NCI-H69 (cell line): Measurements from ENCODE around the gene KIF3C.
"Not testable (repeated sequence)": the region's sequence is repeated elsewhere in the genome, so short reads cannot be mapped to it uniquely, and the experiment has no call there.

Experiments used
- DNase-seq: peaks from one replicate; lab custom pipeline; 2025; lab: John Stamatoyannopoulos, UW

Gene KIF3C

DNA sequence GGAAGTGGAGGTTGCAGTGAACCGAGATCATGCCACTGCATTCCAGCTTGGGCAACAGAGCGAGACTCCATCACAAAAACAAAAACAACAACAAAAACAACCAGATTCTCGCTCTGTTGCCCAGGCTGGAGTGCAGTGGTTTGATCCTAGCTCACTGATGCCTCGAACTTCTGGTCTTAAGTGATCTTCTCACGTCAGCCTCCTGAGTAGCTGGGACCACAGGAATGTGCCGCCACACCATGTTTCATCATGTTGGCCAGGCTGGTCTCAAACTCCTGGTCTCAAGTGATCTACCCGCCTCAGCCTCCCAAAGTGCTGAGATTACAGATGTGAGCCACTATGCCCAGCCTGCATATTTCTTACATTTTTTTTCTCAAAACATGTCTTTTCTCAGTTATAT is 64.9 kb downstream of the KIF3C start:
- DNase-seq, result not testable (repeated sequence)

DNA sequence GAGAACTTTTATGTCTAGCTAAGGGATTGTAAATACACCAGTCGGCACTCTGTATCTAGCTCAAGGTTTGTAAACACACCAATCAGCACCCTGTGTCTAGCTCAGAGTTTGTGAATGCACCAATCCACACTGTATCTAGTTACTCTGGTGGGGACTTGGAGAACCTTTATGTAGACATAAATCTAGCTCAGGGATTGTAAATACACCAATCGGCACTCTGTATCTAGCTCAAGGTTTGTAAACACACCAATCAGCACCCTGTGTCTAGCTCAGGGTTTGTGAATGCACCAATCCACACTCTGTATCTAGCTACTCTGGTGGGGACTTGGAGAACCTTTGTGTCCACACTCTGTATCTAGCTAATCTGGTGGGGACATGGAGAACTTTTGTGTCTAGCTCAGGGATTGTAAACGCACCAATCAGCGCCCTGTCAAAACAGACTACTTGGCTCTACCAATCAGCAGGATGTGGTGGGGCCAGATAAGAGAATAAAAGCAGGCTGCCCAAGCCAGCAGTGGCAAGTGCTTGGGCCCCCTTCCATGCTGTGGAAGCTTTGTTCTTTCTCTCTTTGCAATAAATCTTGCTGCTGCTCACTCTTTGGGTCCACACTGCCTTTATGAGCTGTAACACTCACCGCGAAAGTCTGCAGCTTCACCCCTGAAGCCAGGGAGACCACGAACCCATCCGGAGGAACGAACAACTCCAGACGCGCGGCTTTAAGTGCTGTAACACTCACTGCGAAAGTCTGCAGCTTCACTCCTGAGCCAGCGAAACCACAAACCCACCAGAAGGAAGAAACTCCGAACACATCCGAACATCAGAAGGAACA is 66.1 kb downstream of the KIF3C start:
- not testable (repeated sequence) for DNase-seq

DNA sequence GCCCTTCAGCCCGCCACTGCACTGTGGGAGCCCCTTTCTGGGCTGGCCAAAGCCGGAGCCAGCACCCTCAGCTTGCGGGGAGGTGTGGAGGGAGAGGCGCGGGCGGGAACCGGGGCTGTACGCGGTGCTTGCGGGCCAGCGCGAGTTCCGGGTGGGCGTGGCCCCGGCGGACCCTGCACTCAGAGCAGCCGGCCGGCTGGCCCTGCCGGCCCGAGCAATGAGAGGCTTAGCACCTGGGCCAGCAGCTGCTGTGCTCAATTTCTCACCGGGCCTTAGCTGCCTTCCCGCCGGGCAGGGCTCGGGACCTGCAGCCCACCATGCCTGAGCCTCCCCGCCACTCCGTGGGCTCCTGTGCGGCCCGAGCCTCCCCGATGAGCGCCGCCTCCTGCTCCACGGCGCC is 66.9 kb downstream of the KIF3C start:
- not testable (repeated sequence) for DNase-seq

DNA sequence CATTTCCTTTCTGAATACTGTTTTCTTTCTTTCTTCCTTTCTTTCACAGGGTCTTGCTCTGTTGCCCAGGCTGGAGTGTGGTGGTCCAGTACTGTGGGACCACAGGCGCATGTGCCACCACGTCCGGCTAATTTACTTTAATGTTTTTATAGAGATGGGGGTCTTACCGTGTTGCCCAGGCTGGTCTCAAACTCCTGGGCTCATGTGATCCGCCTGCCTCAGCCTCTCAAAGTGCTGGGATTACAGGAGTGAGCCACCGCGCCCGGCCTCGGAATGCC is 68.7 kb downstream of the KIF3C start:
- DNase-seq, result not testable (repeated sequence)

DNA sequence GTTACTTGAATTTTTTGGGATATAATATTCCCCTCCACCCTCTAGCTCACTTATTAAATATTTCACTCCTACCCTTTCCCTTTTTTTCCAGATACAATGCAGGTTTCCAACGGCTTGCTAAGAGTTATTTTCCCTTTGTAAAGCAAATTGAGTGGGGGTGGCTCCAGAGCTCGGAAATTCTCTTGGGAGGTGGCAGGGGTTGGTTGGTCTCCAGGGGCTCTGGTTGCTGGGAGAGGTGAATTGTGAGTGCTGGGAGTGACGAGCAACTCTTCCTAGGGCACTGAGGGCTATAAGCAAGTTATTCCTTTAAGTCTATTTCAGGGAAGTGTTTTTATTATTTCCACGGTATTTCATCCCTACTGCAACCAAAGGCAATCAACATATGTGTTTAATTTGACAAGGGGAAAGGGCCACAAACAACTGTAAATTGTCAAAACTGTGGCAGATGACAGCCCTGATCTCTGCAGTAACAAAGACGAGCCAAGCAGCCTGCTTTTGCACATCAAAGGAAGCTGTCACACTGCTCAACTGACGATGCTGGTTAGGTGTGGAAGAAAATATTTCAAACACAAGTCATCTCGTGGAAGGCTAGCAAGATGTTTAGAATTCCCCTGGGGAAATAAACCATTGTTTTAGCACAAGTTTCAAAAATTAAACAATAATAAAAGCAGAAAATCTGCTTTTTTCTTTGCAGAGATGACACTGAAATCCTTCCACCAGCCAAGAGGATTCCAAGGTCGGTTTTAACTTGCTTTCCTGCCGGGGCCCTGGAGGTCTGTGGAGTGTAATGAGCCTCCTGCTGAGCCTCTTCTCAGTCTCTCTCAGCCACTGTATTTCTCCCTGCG is 69.2 kb downstream of the KIF3C start:
- DNase-seq, result peak; percentile 50

DNA sequence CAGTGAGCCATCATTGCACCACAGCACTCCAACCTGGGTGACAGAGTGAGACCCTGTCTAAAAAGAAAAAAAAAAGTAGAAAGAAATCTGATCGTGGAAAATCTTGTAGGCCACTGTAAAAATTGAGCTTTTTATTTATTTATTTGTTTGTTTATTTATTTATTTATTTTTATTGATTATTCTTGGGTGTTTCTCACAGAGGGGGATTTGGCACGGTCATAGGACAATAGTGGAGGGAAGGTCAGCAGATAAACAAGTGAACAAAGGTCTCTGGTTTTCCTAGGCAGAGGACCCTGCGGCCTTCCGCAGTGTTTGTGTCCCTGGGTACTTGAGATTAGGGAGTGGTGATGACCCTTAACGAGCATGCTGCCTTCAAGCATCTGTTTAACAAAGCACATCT is 72.7 kb downstream of the KIF3C start:
- not testable (repeated sequence) for DNase-seq

DNA sequence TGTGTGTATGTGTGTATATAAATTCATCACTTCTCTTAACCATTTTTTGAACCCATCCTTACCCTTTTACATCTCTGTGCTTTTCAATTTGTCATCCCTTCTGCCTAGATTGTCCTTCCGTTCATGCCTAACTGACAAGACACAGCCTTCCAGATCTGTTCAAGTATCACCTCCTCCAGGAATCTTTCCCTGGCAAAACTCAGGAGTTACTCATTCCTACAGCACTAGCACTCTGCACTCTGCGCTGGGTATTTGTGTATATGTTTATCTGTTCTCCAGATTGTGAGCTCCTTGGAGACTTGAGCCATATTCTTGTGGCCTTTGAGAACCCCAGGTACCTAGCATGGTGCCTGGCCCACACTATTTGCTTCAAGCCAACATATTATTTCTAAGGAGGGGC is 77.2 kb downstream of the KIF3C start:
- DNase-seq, result no peak

DNA sequence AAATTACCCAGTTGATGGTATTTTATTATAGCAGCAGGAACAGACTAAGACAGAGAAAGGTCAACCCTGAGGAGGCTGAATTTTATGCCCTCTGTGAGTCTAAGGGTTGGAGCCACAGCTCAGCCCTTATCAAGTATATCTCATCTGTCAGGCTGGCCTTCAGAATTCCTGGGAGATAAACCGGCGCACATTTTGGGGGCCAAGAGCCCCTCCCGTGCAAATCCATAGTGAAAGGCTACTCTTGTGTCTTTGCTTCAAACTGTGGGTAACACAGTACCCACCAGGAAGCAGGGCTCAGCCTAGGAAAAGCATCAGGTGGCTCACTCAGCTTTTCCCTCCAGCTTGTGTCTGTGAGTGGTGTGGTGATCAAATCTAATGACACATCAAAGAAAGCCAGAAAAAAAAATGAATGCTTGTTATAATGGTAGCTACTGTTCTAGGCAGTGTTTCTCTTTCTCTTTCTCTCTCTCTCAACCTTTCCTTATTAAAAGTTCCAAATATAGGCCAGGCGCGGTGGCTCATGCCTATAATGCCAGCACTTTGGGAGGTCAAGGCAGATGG is 79.0 kb downstream of the KIF3C start:
- no peak for DNase-seq

DNA sequence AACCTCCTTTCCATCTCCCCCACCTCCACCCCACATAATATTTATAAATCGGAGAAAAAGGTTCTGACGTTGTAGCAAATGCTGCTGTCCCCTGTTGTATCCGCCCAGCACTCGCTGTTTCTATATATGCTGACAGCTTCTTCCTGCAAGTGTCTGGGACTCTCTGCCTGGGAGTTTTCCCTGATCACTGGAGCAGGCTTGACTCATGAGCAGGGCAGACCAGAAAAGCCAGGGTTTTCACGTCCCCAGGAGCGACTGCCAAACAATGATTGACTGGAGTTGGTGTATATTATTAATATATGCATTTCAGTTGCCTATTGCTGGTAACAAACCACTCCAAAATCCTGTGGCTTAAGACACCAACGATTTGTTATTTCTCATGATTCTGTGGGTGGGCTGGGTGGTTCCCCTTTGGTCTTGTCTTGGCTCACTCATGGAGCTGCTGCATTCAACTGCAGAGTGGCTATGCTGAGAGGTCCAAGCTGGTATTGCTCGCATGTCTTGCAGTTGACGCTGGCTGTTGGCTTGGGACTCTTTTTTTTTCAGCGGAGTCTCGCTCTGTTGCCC is 82.8 kb downstream of the KIF3C start:
- no peak for DNase-seq

DNA sequence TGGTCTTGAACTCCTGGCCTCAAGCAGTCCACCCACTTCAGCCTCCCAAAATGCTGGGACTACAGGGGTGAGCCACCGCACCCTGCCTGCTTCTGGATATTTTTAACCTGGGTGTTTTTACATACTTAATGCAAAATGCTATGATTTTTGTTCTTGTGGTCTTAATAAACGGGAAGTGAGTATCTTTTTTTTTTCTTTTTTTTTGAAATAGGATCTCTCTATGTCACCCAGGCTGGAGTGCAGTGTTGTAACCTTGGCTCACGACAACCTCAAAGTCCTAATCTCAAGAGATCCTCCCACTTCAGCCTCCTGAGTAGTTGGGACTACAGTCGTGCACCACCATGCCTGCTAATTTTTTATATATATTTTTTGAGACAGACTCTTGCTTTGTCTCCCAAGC is 84.8 kb downstream of the KIF3C start:
- DNase-seq, result no peak

DNA sequence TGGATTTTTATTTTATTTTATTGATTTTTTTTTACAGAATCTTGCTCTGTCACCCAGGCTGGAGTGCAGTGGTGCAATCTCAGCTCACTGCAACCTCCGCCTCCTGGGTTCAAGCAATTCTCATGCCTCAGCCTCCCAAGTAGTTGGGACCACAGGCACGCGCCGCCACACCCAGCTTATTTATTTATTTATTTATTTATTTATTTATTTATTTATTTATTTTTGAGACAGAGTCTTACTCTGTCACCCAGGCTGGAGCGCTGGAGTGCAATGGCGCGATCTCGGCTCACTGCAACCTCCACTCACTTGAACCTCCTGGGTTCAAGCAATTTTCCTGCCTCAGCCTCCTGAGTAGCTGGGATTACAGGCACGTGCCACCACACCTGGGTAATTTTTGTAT is 86.0 kb downstream of the KIF3C start:
- DNase-seq, result not testable (repeated sequence)

DNA sequence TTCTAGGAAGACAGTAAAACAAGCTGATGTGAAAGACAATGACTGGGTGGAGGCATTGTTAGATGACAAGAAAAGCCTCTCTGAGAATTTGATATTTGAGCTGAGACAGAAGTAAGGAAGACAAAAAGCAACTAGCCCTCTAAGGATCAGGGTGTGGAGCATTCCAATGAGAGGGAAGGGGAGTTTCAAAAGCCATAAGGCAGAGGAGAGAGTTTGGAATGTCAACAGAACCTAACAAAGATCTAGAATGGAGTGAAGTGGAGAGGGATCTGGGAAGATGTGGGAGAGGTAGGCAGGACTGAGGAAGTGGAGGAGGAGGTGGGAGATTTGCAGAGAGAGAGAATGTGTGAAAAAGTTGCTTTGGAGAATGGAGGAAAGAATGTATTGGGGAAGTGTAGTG is 86.7 kb downstream of the KIF3C start:
- DNase-seq, result no peak

DNA sequence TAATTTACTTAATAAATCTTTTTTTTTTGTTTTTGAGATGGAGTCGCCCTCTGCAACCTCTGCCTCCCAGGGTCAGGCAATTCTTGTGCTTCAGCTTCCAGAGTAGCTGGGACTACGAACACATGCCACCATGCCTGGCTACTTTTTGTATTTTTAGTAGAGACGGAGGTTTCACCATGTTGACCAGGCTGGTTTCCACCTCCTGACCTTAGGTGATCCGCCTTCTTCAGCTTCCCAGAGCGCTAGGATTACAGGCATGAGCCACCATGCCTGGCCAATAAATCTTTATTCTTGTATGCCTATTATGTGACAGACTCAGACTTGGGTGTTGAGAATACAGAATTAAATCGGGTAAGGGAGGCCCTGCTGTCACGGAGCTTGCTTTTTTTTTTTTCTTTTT is 87.3 kb downstream of the KIF3C start:
- no peak for DNase-seq

DNA sequence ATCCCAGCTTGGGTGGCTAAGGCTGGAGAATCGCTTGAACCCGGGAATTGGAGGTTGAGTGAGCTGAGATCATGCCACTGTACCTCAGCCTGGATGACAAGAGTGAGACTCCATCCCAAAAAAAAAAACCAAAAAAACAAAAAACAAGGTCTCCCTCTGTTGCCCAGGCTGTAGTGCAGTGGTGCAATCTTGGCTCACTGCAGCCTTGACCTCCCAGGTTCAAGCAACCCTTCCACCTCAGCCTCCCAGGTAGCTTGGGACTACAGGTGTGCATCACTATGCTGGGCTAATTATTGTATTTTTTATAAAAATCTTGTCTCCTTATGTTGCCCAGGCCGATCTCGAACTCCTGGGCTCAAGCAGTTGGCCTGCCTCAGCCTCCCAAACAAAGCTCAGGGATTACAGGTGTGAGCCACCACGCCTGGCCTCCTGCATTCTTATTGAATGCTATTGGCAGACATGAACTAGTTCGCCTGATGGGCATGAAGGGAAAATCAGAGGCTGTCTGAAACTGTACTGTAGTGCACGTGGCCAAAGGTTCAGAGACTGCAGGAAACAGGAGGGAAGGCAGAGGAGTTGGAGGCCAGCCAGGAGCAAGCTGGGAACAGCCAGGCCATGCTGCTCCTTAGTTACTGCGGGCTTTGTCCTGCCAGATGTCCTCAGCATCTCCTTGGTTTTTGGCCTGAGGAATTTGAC is 88.0 kb downstream of the KIF3C start:
- peak; percentile 83 for DNase-seq

DNA sequence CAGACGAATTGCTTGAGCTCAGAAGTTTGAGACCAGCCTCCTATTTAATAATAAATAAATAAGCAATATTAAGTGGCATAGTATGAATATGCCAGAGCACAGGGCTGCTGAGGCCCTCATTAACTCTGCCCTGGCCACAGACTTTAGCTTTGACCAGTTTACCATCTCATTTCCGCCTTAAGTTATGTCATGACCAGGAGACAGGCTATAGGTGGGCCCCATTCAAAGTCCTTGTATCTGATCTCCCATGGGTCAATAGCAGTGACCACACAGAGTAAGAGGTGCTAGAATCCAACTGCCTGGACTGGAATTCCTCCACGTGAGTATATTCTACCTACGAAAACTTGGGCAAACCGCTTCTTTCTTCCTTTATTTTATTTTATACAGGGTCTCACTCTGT is 90.6 kb downstream of the KIF3C start:
- no peak for DNase-seq

DNA sequence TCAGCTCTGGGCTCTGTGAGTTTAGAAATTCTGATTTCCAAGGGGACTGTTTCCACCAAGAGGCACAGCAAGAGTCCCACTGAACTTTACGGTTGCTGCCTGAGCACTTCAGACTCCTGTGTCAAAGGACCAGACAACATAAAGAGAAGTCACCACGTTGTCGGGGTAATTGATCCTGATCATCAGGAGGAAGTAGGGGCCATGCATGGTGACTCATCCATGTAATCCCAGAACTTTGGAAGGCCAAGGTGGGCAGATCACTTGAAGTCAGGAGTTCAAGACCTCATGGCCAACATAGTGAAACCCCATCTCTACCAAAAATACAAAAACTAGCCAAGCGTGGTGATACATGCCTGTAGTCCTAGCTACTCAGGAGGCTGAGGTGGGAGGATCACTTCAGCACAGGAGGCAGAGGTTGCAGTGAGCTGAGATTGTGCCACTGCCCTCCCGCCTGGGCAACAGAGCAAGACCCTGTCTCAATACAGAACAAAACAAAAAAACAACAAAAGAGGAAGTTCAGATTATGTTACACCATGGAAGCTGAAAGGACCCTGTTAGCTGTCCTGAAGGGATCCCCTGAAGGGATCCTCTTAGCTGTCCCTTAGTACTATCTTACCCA is 94.6 kb downstream of the KIF3C start:
- DNase-seq, result no peak

DNA sequence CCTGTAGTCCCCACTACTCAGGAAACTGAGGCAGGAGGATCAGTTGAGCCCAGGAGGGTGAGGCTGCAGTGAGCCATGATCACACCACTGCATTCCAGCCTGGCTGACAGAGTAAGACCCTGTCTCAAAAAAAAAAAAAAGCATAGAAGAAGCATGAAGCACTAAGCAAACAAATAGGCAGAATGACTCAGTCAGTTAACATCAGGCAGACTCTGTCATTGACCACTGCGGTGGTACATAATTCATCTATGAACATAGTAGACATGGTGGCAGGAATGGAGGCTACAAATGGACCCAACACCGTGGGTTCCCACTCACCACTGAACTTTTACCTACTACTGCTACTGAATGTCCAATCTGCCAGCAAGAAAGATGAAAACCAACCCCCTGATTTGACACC is 96.4 kb downstream of the KIF3C start:
- DNase-seq, result peak; percentile 2

DNA sequence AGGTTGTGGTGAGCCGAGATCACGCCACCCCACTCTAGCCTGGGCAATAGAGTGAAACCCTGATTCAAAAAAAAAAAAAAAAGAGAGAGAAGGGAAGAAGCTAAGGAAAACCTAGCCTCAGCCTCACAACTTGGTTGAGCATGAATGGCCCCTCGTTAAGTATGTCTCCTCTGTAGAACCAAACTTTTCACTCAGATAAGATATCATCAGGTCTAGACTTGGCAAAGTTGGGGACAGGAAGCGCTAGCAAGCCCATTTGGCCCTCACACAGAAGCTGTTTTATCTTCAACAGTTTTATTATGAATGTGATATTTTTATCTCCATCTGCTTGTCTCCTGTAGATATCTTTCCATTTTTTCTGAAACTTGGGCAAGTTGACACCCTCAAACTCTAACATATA is 100.5 kb downstream of the KIF3C start:
- no peak for DNase-seq

DNA sequence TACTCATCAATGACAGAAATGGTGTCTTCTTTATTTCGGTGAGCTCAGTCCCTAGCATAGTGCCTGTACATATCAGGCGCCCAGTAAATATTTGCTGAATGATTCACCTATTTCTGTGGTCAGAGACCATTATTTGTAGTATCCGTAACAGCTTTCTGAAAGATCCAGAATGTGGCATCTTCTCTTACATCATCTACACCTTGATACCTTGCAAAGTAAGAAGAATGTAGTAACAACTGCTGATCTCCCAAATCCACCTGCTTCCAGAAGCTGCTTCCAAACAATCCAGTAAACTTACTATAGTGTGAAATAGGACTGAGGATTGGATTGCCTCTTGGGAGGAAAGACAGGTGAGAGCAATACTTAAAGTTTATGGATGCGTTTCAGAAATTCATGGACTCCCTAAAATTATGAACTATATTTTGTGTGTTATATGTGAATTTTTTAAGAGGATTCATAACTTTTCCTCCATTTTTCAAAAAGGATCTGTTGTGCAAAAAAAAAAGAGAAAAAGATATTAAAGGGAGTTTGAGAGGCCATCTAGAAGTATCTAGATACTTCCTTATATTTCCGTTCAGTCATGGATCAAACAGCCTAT is 103.1 kb downstream of the KIF3C start:
- peak; percentile 32 for DNase-seq

DNA sequence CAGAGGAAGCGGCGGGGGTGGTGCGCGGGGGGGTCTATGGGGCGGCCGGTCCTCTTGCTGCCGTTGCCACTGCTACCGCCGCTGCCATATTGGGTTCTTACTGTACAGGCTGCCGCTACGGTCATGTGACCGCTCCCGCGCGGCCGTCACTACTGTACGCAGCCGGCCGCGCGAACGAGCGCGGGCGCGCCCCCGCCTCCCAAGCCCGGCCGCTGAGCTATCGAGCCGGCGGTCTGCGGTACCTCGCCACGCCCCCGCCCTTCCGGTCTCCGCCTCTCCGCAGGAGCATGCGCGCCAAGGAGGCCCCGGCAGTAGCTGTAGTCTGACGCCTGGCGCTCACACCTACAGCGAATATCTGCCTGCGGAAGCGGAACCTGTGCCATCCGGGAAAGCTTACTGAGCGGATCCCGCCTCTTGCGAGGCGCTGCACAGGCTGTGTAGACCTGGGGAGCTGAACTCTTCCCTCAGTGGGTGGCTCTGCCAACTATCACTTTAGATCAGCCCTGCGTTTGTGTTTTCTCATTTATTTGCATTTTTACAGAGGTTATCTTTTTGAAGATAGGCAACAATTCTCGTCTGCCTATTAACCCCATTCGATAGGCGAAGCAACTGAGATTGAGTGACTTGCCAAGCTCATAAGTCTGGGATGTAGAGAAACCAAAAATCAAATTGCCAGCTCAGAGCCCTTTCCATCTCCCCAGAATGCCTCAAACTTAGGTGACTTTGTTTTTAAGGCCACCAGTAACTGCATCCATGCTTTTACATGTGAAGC is 103.8 kb downstream of the KIF3C start, which contains the start of gene ASXL2:
Gene ASXL2 (minus strand): TSS at position 127 of the 772 bp plus-strand sequence. CDS start 265 bp downstream, outside the sequence.
- peak; percentile 97 for DNase-seq
